IMR-90 (cell line): ENCODE results near the gene FMO2. TPM values are rescaled to one million over a fixed set of nuclear protein-coding genes. Genes with fewer than 3 reads are reported as not detected.

Experiments used
- ATAC-seq: fragments of 200-7000 bp; cut with Tn5 transposase; 2 replicates; pipeline ENCODE4 v1.9.1; 2020; ENCODE audit warnings: low read depth, mild to moderate bottlenecking, moderate library complexity
- BruUV-seq: library from RNA; stranded (reverse); fragments of 400-500 nt; replicated peaks from 2 replicates; lab custom pipeline; 2021; lab: Mats Ljungman, UMichigan
- CTCF ChIA-PET: fragments of 300-600 bp; formaldehyde crosslinking; extraction: SDS; loops from one replicate; lab custom pipeline; 2021; ENCODE audit warnings: antibody characterized with exemption; lab: Yijun Ruan, JAX
- POLR2A ChIA-PET: fragments of 300-600 bp; sonication (Branson Sonifier 250); formaldehyde crosslinking; loops from one replicate; lab custom pipeline; 2022; ENCODE audit warnings: antibody characterized with exemption; ENCODE audit not compliant: unreplicated experiment; lab: Charles Lee
- DNase-seq: peaks from one replicate; pipeline ENCODE4 v3.0.0; 2013
- H2AFZ ChIP-seq: replicated peaks from 2 replicates; pipeline ENCODE3; 2013; ENCODE audit warnings: low read length, mild to moderate bottlenecking; ENCODE audit not compliant: poor library complexity
- H2AK5ac ChIP-seq: 2 replicates; pipeline ENCODE4 v1.6.1; 2013; ENCODE audit warnings: low read depth, low read length, inconsistent platforms
- H2AK9ac ChIP-seq: replicated peaks from 2 replicates; pipeline ENCODE3; 2013; ENCODE audit warnings: mild to moderate bottlenecking, low read depth, low read length, moderate library complexity; ENCODE audit not compliant: poor library complexity
- H2BK120ac ChIP-seq: 2 replicates; pipeline ENCODE4 v1.6.1; 2013; ENCODE audit warnings: low read depth, low read length, inconsistent platforms
- H2BK15ac ChIP-seq: 3 replicates; pipeline ENCODE4 v1.6.1; 2013; ENCODE audit warnings: low read depth, low read length, inconsistent platforms
- H2BK20ac ChIP-seq: 2 replicates; pipeline ENCODE4 v1.6.1; 2013; ENCODE audit warnings: low read depth, mild to moderate bottlenecking, inconsistent platforms, low read length, moderate library complexity
- H2BK5ac ChIP-seq: 2 replicates; pipeline ENCODE4 v1.6.1; 2013; ENCODE audit warnings: mild to moderate bottlenecking, low read depth, low read length, inconsistent platforms; ENCODE audit not compliant: poor library complexity, severe bottlenecking
- H3K14ac ChIP-seq: replicated peaks from 2 replicates; pipeline ENCODE4 v1.6.1; 2013; ENCODE audit warnings: low read depth, low read length, inconsistent platforms
- H3K18ac ChIP-seq: 2 replicates; pipeline ENCODE4 v1.6.1; 2013; ENCODE audit warnings: low read depth, low read length, control low read depth
- H3K23ac ChIP-seq: 2 replicates; pipeline ENCODE4 v1.6.1; 2013; ENCODE audit warnings: low read depth, low read length, inconsistent platforms
- H3K27ac ChIP-seq: 2 replicates; pipeline ENCODE4 v1.5.1; 2013; ENCODE audit warnings: mild to moderate bottlenecking, control low read depth, low read length; ENCODE audit not compliant: insufficient read depth
- H3K27me3 ChIP-seq: 2 replicates; pipeline ENCODE4 v1.6.1; 2013; ENCODE audit warnings: low read length; ENCODE audit not compliant: control insufficient read depth, insufficient read depth
- H3K36me3 ChIP-seq: 2 replicates; pipeline ENCODE4 v1.6.1; 2013; ENCODE audit warnings: low read length, mixed read lengths; ENCODE audit not compliant: control insufficient read depth, insufficient read depth
- H3K4ac ChIP-seq: 2 replicates; pipeline ENCODE4 v1.6.1; 2013; ENCODE audit warnings: low read depth, low read length, inconsistent platforms
- H3K4me1 ChIP-seq: 2 replicates; pipeline ENCODE4 v1.6.1; 2013; ENCODE audit warnings: low read length, mixed read lengths; ENCODE audit not compliant: control insufficient read depth, insufficient read depth
- H3K4me2 ChIP-seq: 2 replicates; pipeline ENCODE4 v1.6.1; 2013; ENCODE audit warnings: low read depth, mild to moderate bottlenecking, control low read depth, low read length, moderate library complexity
- H3K4me3 ChIP-seq: 2 replicates; pipeline ENCODE4 v1.5.1; 2013; ENCODE audit warnings: low read depth, mild to moderate bottlenecking, control low read depth, low read length, moderate library complexity; ENCODE audit not compliant: insufficient read depth
- H3K56ac ChIP-seq: 2 replicates; pipeline ENCODE4 v1.6.1; 2013; ENCODE audit warnings: low read length, inconsistent platforms; ENCODE audit not compliant: insufficient read depth; ENCODE audit errors: extremely low read depth
- H3K79me1 ChIP-seq, 2 experiments: 2 replicates each; pipeline ENCODE4 v1.6.1; 2013; ENCODE audit warnings: low read length in 2 of 2, inconsistent platforms in 1 of 2, low read depth in 1 of 2
- H3K9ac ChIP-seq: 2 replicates; pipeline ENCODE4 v1.6.1; 2013; ENCODE audit warnings: low read depth, low read length, control low read depth
- H3K9me1 ChIP-seq: 2 replicates; pipeline ENCODE4 v1.6.1; 2013; ENCODE audit warnings: low read length, inconsistent platforms; ENCODE audit not compliant: insufficient read depth
- H3K9me3 ChIP-seq: 2 replicates; pipeline ENCODE4 v1.6.1; 2013; ENCODE audit warnings: low read length; ENCODE audit not compliant: control insufficient read depth, insufficient read depth
- H4K20me1 ChIP-seq: 2 replicates; pipeline ENCODE4 v1.6.1; 2013; ENCODE audit warnings: low read length, inconsistent platforms; ENCODE audit not compliant: insufficient read depth
- H4K5ac ChIP-seq: 2 replicates; pipeline ENCODE4 v1.6.1; 2013; ENCODE audit warnings: mild to moderate bottlenecking, low read depth, low read length, control low read depth
- H4K8ac ChIP-seq, 2 experiments: 2 replicates each; pipeline ENCODE4 v1.6.1; 2013; ENCODE audit warnings: low read depth in 2 of 2, low read length in 2 of 2, control low read depth in 1 of 2, inconsistent platforms in 1 of 2
- H4K91ac ChIP-seq: 2 replicates; pipeline ENCODE4 v1.6.1; 2013; ENCODE audit warnings: low read depth, low read length, inconsistent platforms; ENCODE audit not compliant: insufficient read depth
- BHLHE40 ChIP-seq: fragments of 150-350 bp; IDR thresholded peaks from 2 replicates; pipeline ENCODE4 v1.6.1; 2016; ENCODE audit warnings: mild to moderate bottlenecking, low read depth, low read length
- MAFK ChIP-seq: IDR thresholded peaks from 2 replicates; pipeline ENCODE4 v1.6.1; 2012; ENCODE audit warnings: low read depth, low read length, improper control_type of control experiment
- WGBS, 2 experiments: methylation state at CpG; one replicate each; pipeline versions ENCODE4 v1.1.5 to v1.1.7; 2013; ENCODE audit warnings: missing lambda C conversion rate in 2 of 2; ENCODE audit not compliant: insufficient read length in 1 of 2; ENCODE audit errors: extremely low coverage in 2 of 2; 5-methylcytosine and 5-hydroxymethylcytosine counted together
- dilution Hi-C: fragments of 300-500 bp; cut with HindIII; formaldehyde crosslinking; loops from one replicate; pipeline ENCODE4 v1.14.3; 2018; ENCODE audit warnings: low sequenced_read_pairs; ENCODE audit not compliant: unreplicated experiment
- in situ Hi-C: fragments of 300-500 bp; cut with MboI; formaldehyde crosslinking; loops from 3 replicates; pipeline ENCODE4 v1.14.3; 2019; ENCODE audit warnings: low sequenced_read_pairs, inconsistent platforms, mixed read lengths
- intact Hi-C: fragments of 100-400 bp; cut with micrococcal nuclease; formaldehyde crosslinking; loops from 2 replicates; pipeline ENCODE4 v1.10.0; 2022
- polyA plus RNA-seq, 3 experiments: library from polyadenylated mRNA; depleted of rRNA; stranded (reverse); fragments of >200 nt; gene quantifications; 2 replicates each; pipeline ENCODE4 v1.2.3, GENCODE V29; 2012; ENCODE audit warnings: low replicate concordance in 1 of 3
- total RNA-seq: library from RNA; depleted of rRNA; stranded (reverse); fragments of >200 nt; gene quantifications from 2 replicates; pipeline ENCODE4 v1.2.3, GENCODE V29; 2012

The FMO2 gene
- total and polyA plus RNA-seq, 2 of the 4 experiments (the other 2 are of a cell fraction), result under 0.01 to 0.05 TPM

GRCh38 chr1:171140956-171141687 is 44.0 kb upstream of the FMO2 start:
- no peak overlapping the region for H2AK9ac ChIP-seq
- TF ChIP-seq MAFK (no peak), BHLHE40 (no peak)
- no TSS peak for BruUV-seq
- in situ Hi-C loops, result no loop called here
- peak overlapping the region; percentile 70 for H2BK5ac ChIP-seq
- no peaks in the 10 kb centered on the region; the same call in 1 of the 2 replicates for H3K9me1 ChIP-seq
- H2BK15ac ChIP-seq, result 0 out of 3 replicates have a peak overlapping the region, but pooled peaks have one; percentile 29
- H2AK5ac ChIP-seq, result peak overlapping the region; percentile 31; the same call in 1 of the 2 replicates
- H3K23ac ChIP-seq, result no peak overlapping the region
- H4K8ac ChIP-seq, result peak overlapping the region; percentile 17 to 58; a peak in 2 of 4 replicates
- peak overlapping the region; percentile 53; the same call in 1 of the 2 replicates for H4K91ac ChIP-seq
- no peak overlapping the region for H3K4me3 ChIP-seq
- no peaks in the 10 kb centered on the region for H3K79me1 ChIP-seq
- H3K36me3 ChIP-seq, result no peaks in the 10 kb centered on the region
- no peaks in the 10 kb centered on the region for H3K9me3 ChIP-seq
- peak overlapping the region; percentile 88; the same call in 1 of the 2 replicates for H3K27ac ChIP-seq
- peak overlapping the region; percentile 92 for H4K5ac ChIP-seq
- peak overlapping the region; percentile 28; the same call in 1 of the 2 replicates for H3K9ac ChIP-seq
- intact Hi-C loops, result loop anchor here (1.0 to 5.0 kb wide), 7 partner anchors 8 to 171 kb away; partner anchors contain the start of gene FMO4
- peak overlapping the region; percentile 45 for H2BK120ac ChIP-seq
- H4K20me1 ChIP-seq, result no peaks in the 10 kb centered on the region
- no peaks in the 10 kb centered on the region for H3K27me3 ChIP-seq
- dilution Hi-C loops, result no loop called here
- CTCF ChIA-PET, result interaction anchor here (0.5 to 1.6 kb wide), 8 partner anchors 13 to 178 kb away, joined by 3 to 5 read pairs (median 4); no protein-coding TSS in a partner anchor
- H3K4ac ChIP-seq, result peak overlapping the region; percentile 26; the same call in 1 of the 2 replicates
- no CpG with 5 or more reads among the region's 4 CpGs for WGBS, 2 experiments
- H3K56ac ChIP-seq, result no peak overlapping the region
- ATAC-seq (no peak), DNase-seq (no peak)
- peaks cover 13% of the 10 kb centered on the region for H3K4me1 ChIP-seq
- H3K14ac ChIP-seq, result no peak overlapping the region
- peak overlapping the region; percentile 31 for H3K4me2 ChIP-seq
- no peak overlapping the region for H2AFZ ChIP-seq
- peak overlapping the region; percentile 34 for H3K18ac ChIP-seq
- peak overlapping the region; percentile 68; the same call in 1 of the 2 replicates for H2BK20ac ChIP-seq
- POLR2A ChIA-PET, result interaction anchor here (0.8 to 1.3 kb wide), 2 partner anchors 14 to 60 kb away, joined by 3 to 4 read pairs; no protein-coding TSS in a partner anchor
